EL (cell line): Measurements from ENCODE around the gene TIAM2.
A peak's percentile ranks its signal among the peaks of the same experiment; 100 is the strongest.

Source experiments
- DNase-seq: peaks from one replicate; pipeline ENCODE4 v3.0.0-alpha.2; 2016

TIAM2 gene

GRCh38 chr6:155244434-155244833 lies 249.3 kb downstream of the TIAM2 start:
- no peak for DNase-seq

GRCh38 chr6:155245193-155245592 lies 250.1 kb downstream of the TIAM2 start:
- DNase-seq: no peak

GRCh38 chr6:155245831-155246230 lies 250.7 kb downstream of the TIAM2 start:
- peak; percentile 20 for DNase-seq

GRCh38 chr6:155246825-155247224 lies 251.7 kb downstream of the TIAM2 start:
- no peak for DNase-seq

GRCh38 chr6:155247618-155248007 lies 252.5 kb downstream of the TIAM2 start:
- peak; percentile 83 for DNase-seq

- peak; percentile 79 for DNase-seq
Observed at GRCh38 chr6:155248008-155249001, 253.2 kb downstream of the TIAM2 start.

- no peak for DNase-seq
Observed at GRCh38 chr6:155250701-155251381, 255.7 kb downstream of the TIAM2 start.

GRCh38 chr6:155252581-155252980 lies 257.5 kb downstream of the TIAM2 start:
- no peak for DNase-seq

GRCh38 chr6:155253337-155253736 lies 258.2 kb downstream of the TIAM2 start:
- DNase-seq: no peak

- DNase-seq: no peak
Observed at GRCh38 chr6:155254139-155254538, 259.0 kb downstream of the TIAM2 start.

- no peak for DNase-seq
Observed at GRCh38 chr6:155256122-155256795, 261.1 kb downstream of the TIAM2 start.

GRCh38 chr6:155257796-155258195 lies 262.7 kb downstream of the TIAM2 start:
- DNase-seq: no peak

GRCh38 chr6:155259204-155259603 lies 264.1 kb downstream of the TIAM2 start:
- DNase-seq: no peak

- no peak for DNase-seq
Observed at GRCh38 chr6:155259897-155260296, 264.8 kb downstream of the TIAM2 start.

GRCh38 chr6:155260686-155261085 lies 265.6 kb downstream of the TIAM2 start:
- DNase-seq: no peak

- no peak for DNase-seq
Observed at GRCh38 chr6:155261111-155261900, 266.2 kb downstream of the TIAM2 start.

- no peak for DNase-seq
Observed at GRCh38 chr6:155262655-155263054, 267.5 kb downstream of the TIAM2 start.

GRCh38 chr6:155263373-155264063 lies 268.4 kb downstream of the TIAM2 start, which contains the start of gene CLDN20:
TSS of gene CLDN20 (plus strand) at chr6:155264013. CDS start at chr6:155275720, 11,707 bp downstream.
- no peak for DNase-seq

GRCh38 chr6:155264693-155265320 lies 269.7 kb downstream of the TIAM2 start:
- peak; percentile 63 for DNase-seq

GRCh38 chr6:155265843-155266535 lies 270.9 kb downstream of the TIAM2 start:
- no peak for DNase-seq

- no peak for DNase-seq
Observed at GRCh38 chr6:155267411-155267810, 272.3 kb downstream of the TIAM2 start.
